HG03571 (cell line): ENCODE data around the gene PBRM1.
"Not testable (repeated sequence)": the region's sequence is repeated elsewhere in the genome, so short reads cannot be mapped to it uniquely, and the experiment has no call there.

Experiments
- ATAC-seq: cut with Tn5 transposase; IDR thresholded peaks from one replicate; pipeline ENCODE4 v1.9.1; 2021; ENCODE audit not compliant: unreplicated experiment

Gene PBRM1

DNA sequence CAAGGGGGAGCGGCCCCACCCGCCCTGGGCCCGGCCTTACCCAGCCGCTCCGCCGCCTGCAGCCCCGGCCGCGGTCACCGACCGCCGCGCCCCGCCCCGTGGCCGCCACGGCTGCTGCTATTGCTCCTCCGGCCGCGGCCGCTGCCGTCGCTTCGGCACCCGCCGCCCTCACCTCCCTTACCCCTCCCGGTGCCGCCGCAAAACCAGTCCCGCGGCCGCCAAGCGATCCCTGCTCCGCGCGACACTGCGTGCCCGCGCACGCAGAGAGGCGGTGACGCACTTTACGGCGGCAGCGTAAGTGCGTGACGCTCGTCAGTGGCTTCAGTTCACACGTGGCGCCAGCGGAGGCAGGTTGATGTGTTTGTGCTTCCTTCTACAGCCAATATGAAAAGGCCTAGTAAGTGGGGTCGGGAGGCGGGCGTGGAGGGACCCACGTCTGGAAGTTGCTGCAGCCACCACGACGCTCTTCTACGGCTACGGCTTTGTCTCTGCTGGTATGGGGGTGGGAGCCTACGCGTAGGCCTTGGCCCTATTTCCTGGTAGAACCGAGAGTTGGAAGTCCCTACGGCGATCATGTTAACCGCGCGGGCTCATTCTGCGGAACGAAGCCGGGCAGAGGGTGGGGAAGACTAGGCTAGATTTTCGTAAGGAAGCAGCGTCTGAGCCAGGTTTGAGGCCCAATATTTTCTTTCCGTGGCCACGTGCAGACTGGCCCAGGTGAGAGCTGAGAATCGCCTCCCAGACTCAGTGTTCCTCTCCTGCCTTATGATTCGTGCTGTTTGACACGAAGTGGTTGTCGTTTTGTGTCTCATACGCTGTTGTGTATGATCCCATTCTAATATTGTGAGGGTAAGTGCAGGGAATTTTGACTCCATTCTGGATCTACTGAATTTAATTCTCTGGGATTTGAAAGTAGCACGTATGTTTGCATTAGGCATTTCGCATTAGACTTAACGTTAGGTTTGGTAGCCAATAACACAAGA lies at the start of gene PBRM1, which contains the start of gene GNL3:
PBRM1 (minus strand) TSS at position 205 of the 983 bp plus-strand sequence.
GNL3 (plus strand) TSS at position 324 of the 983 bp plus-strand sequence; CDS start at position 385, 61 bp downstream.
- ATAC-seq: peak; percentile 72

DNA sequence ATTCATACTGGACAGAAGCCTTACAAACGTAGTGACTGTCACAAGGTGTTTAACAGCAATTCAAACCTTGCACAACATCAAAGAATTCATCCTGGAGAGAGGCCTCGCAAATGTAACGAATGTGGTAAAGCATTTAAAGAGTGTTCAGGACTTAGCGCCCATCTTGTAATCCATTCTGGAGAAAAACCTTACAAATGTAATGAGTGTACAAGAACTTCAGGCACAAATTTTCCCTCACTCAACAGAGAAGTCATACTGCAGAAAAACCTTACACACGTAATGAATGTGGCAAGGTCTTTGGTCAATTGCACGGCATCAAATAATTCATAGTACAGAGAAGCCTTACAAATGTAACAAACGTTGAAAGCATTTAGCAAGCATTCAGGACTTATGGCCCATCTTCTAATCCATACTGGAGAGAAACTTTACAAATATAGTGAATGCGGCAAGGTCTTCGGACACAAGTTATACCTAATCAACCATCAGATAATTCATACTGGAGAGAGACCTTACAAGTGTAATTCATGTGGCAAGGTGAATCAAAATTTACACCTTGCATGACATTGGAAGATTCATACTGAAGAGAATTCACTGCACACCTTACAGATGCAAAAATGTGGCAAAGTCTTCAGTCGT lies 47.7 kb upstream of the PBRM1 start:
- no peak for ATAC-seq

DNA sequence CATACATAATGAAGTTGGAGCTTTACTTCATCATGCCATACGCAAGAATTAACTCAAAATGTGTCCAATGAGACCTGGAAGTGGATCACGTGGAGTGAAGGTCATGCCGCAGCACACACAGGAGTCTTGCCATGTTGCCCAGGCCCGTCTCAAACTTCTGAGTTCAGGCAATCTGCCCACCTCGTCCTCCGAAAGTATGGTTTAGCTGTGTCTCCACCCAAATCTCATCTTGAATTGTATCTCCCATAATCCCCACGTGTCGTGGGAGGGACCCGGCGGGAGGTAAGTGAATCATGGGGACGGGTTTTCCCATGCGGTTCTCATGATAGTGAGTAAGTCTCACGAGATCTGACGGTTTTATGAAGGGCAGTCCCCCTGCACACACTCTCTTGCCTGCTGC lies 45.9 kb upstream of the PBRM1 start:
- no peak for ATAC-seq

DNA sequence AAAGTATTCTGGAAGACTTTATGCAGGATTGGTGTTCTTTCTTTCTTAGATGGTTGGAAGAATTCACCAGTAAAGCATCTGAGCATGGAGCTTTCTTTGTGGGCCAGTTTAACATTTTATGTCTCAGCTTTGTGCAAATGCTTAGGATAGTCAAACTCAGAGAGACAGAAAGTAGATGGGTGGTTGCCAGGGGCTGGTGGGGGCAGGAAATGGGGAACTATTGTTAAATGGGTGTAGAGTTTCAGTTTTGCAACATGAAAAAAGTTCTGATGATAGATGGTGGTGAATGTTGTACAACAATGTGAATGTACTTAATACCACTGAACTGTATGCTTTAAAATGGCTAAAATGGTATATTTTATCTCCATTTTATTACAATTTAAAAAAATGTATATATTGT lies 45.0 kb upstream of the PBRM1 start:
- no peak for ATAC-seq

DNA sequence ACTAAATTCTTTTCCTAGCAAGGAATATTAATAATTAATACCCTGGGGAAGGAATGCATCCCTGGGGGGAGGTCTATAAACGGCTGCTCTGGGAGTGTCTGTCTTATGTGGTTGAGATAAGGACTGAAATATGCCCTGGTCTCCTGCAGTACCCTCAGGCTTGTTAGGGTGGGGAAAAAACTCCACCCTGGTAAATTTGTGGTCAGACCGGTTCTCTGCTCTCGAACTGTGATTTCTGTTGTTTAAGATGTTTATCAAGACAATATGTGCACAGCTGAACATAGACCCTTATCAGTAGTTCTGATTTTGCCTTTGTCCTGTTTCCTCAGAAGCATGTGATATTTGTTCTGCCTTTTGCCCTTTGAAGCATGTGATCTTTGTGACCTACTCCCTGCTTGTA lies 43.0 kb upstream of the PBRM1 start:
- not testable (repeated sequence) for ATAC-seq

DNA sequence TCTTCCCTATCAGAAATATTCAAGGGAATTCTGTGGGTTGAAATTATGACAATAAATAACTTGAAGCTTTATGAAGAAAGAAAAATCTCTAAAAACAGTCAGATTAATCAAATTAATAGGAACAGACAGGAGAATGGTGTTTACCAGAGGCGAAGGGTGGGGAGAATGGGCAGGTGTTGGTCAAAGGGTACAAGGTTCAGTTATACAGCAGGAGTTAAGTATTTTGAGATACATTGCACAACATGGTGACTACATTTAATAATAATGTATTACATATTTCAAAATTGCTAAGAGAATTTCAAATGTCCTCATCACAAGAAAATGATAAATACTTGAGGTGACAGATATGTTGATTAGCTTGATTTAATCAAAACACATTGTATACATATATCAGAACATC lies 38.8 kb upstream of the PBRM1 start:
- no peak for ATAC-seq

DNA sequence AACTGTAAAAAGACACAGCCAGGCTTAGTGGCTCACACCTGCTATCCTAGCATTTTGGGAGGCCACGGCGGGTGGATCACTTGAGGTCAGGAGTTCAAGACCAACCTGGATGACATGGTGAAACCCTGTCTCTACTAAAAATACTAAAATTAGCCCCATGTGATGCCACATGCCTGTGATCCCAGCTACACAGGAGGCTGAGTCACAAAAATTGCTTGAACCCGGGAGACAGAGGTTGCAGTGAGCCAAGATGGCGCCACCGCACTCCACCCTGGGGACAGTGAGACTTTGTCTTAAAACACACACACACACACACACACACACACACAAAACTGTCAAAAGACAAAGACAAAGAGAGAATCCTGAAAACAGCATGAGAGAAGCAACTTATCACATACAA lies 38.2 kb upstream of the PBRM1 start:
- ATAC-seq: no peak

DNA sequence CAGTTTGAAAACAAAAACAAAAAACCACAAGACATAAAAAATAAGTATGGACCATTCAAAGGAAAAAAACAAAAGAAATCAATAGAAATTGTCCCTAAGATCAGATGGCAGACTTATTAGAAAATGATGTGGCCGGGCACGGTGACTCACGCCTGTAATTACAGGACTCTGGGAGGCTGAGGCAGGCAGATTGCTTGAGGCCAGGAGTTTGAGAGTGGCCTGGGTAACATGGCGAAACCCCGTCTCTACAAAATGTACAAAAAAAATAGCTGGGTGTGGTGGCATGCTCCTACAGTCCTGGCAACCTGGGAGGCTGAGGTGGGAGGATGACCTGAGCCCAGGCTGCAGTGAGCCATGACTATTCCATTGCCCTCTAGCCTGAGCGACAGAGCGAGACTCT lies 36.8 kb upstream of the PBRM1 start:
- ATAC-seq: no peak

DNA sequence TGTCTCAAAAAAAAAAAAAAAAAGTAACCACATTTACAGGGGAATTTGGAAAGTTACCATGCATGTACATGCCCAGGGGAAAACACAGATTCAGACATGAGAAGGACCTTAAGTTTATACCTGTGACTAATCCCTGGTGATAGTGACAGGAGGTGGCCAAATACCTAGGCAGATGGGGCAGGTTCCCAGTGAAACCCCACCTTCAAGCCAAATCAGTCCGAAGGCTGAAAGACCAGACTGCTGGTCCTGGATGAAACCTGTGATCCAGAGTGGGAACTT lies 36.0 kb upstream of the PBRM1 start:
- ATAC-seq: no peak

DNA sequence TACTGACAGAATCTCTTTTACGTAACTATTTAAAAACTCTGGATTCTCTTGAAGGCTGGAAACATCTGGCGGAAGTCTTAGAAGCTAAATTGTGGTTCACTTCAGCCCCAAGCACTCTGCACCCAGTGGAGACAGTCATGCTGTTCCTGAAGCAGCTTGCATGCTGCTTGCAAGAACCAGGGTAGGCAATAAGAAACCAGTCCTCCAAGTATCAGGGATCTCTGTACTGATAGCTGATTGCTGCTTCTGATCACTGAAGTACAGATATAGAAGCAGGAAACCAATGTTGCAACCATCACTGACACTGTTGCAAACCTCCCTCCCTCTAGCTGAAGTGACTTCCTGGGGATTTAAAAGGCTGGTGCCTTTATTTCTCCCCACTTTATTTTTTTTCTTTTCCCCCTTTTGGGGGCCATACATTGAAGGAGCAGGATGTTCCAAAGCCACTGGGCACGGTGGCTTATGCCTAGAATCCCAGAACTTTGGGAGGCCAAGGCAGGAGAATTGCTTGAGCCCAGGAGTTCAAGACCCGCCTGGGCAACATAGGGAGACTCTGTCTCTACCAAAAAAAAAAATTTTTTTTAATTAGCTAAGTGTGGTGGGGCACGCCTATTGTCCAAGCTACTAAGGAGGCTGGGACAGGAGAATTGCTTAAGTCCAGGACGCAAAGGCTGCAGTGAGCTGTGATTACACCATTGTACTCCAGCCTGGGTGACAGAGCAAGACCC lies 35.5 kb upstream of the PBRM1 start:
- ATAC-seq: no peak

DNA sequence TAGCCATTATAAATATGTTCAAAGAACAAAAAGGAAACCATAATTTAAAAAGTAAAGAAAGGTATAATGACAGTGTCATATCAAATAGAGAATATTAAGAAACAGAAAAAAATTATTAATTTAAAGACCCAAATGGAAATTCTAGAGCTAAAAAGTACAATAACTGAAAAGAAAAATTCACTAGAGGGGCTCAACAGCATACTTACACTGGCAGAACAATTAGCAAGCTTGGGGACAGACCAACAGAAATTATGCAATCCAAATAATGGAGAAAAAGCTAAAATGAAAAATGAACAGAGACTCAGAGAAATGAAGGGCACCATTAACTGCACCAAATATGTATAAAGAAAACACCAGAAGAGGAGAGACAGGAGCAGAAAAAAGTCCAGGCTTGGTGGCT lies 33.9 kb upstream of the PBRM1 start:
- no peak for ATAC-seq

DNA sequence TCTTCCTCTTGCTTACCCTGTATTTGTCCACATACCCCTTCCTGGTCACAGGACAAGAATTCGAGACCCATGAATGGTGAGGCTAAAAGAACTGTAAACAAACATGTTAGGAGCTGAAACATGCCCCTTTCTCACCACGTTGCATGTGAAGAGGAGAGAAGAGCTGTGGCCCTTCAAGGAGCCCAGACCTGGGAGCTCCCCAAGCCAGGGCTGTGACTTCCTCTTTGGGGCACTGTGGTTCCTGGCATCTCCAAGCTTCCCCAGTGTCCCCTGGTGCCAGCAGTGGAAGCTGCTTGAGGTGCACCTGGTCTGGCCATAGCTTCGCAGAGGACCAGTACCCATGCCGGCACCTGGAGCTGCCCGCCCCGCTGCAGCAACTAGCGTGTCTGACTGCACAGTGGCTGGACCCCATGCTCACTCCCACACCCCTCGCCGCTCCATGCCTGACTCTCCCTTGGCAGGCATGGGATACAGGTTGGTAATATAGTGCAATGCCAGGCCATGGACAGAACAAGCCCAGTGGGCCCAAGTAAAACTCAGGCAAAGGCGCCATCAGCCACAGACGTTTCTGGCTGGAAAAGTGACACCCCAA lies 30.1 kb upstream of the PBRM1 start:
- no peak for ATAC-seq

DNA sequence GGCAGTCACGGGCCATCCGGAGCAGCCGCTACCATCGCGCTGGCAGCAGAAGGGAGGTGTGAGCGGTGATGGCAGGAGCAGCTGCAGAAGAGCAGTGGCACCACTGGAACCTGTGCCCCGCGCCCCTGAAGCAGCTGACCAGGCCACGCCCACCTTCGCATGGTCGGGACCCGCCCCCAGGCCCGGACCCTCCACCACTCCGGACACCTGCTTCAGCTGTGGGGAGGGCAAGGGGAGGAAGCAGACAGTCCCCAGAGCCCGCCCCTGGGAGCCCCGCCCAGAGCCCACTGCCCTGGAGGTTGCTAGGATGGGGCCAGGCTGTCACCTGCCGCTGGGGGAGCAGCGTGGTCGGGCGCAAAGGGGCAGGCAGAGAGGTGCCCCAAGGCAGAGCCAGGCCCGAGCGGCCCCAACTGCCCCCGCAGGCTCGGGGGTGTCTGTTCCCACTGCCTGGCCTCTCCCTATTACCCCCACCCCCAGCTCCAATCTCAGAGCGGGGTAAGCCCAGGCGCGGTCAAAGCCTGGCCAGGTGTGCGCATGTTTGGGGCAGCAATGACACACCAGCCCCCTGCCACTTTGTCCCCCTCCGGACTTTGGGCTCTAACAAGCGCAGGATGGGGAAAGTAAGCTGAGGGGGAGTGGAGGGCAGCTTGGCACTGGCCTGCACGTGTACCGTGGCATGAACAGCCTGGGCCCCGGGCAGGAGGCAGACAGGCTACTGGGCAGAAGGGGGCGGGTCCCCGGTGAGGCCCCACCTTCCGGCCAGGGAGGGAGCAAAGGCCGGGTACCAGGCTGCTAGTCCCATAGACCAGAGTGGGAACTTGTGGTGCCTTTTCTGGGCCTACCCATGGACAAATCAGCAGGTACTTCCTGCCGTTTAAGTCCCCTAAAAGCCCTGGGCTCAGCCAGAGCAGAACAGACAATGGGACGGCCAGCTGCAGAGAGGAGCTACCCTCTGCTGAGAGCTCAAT lies 28.9 kb upstream of the PBRM1 start:
- ATAC-seq: no peak

DNA sequence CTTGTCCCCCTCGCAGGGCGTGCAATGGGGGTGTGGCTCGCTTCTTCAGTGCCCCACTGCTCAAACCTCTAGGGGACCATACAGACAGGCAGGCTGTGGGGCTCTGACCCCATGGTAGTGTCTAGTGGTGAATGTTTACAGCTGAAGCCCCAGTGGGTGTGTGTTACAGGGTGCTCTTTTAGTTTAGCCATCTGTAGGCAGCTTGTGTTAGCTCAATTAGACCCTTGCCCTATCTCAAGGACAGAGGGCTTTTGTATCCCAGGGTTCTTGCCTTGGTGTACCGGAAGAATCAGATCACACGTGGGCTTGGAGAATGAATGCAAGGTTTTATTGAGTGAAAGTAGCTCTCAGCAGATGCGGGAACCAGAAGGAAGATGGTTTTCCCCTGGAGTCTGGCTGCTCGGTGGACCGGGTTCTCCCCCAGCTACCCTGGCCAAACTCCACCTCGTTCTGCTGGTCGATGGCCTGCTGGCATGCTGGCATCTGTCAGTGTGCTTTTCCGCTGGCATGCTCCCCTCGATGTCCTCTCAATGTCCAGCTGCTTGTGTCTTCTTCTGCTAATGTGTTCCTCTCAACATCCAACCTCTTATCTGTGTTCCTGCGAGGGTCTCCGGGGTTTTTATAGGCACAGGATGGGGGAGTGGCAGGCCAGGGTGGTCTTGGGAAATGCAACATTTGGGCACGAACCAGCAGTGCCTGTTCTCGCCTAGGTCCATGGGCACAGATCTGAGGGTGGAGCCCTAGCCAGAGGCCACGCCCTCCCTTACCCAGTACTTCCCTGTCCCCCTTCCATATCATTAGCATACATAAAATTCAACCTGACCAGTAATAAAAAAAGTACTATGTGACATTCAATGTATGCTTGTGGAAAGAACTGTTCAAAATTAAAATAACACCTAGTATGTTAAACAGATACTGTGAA lies 26.8 kb upstream of the PBRM1 start:
- no peak for ATAC-seq

DNA sequence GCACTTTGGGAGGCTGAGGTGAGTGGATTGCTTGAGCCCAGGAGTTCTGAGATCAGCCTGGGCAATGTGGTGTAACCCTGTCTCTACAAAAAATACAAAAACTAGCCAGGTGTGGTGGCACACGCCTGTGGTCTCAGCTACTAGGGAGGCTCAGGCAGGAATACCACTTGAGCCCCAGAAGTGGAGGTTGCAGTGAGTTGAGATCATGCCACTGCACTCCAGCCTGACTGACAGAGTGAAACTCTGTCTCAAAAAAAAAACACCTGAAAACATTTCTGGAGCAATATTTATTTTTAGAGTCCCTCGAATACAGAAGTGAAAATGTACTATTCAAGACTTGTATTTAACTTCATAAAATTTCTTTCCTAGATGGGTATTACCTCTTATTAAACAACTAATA lies 24.8 kb upstream of the PBRM1 start:
- no peak for ATAC-seq

DNA sequence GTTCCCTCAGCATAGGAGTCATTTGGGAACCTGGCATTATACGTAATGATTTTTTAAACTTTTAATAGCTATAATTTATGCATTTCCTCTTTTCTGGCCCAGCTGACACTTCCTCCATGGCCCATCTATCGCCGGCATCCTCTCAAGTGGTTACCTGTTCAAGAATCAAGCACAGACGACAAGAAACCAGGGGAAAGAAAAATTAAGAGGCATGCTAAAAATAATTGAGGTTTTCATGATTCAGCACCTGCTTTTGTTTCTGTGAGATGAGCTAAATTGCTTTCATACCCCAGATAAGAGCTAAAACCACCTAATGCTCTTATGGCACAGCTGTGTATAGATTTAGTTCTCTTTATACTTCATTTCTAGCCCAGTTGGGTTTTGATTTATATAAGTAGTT lies 21.9 kb upstream of the PBRM1 start:
- ATAC-seq: no peak

DNA sequence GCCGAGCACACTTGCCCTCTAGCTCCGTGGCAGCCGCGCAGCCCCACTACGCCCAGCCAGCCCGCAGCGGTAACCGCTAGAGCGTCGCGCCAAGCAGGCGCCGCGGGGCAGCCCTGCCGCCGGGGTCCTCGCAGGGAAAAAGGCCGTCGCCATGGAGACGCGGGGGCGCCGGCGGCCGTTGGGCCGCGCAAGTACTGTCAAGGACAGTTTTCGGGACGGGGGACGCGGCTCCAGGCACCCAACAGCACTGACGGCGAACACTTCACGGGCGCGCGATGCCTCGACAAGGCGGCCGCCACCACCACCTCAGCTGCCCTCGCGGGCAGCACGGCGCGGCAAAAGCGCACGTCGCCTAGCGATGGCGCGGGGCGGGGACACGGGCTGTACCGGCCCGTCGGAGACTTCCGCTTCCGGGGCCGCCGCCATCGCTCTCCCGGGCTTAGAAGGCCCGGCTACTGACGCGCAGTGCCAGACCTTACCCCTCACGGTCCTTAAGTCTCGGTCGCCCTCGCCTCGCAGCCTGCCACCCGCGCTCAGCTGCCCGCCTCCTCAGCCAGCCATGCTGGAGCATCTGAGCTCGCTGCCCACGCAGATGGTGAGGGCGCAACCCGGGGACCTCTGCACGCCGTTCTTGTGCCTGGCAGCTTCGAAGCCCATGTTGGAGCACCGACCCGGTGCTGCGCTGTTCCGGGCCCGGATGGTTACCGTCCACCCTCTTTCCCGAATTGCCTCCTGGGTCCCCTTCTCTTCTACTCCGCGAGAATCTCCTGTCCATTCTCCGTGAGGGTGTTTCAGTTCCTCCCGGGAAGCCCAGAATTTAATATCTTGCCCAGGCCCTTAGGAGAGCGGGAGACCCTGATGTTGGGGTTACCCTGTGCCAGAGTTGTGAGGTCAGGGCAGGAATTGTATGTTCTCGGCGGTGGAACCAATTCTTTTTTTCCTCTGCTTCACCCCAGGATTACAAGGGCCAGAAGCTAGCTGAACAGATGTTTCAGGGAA lies 20.3 kb upstream of the PBRM1 start, which contains the start of the genes GLT8D1 and SPCS1:
GLT8D1 (minus strand) TSS at position 104 of the 999 bp plus-strand sequence. CDS start 5,331 bp downstream, outside the sequence.
SPCS1 (plus strand) TSS at position 419 of the 999 bp plus-strand sequence; CDS start at position 560, 141 bp downstream.
- peak; percentile 76 for ATAC-seq

DNA sequence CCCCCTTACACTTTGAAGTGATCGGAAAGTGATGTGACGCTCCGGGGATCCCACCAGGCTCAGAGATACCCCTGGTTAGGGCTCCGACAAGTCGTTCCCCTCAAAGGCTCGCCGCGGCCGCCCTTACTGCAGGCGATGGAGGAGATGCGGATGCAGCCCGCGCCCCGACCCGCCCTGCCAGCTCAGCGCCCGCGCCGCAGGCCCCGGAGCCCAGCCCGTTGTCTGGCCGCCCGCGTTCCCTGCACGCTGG lies 19.6 kb upstream of the PBRM1 start:
- no peak for ATAC-seq
